Measurements from ENCODE around the gene PPP1R15B. TPM values are rescaled to one million over a fixed set of nuclear protein-coding genes. Genes with fewer than 3 reads are reported as not detected.
"Not testable (repeated sequence)": the region's sequence is repeated elsewhere in the genome, so short reads cannot be mapped to it uniquely, and the experiment has no call there.

Gene PPP1R15B
- polyA plus RNA-seq, 1 donor (not counting 4 experiments of a cell fraction or from before 2014, with no cell fraction given), result 19.1 TPM

DNA sequence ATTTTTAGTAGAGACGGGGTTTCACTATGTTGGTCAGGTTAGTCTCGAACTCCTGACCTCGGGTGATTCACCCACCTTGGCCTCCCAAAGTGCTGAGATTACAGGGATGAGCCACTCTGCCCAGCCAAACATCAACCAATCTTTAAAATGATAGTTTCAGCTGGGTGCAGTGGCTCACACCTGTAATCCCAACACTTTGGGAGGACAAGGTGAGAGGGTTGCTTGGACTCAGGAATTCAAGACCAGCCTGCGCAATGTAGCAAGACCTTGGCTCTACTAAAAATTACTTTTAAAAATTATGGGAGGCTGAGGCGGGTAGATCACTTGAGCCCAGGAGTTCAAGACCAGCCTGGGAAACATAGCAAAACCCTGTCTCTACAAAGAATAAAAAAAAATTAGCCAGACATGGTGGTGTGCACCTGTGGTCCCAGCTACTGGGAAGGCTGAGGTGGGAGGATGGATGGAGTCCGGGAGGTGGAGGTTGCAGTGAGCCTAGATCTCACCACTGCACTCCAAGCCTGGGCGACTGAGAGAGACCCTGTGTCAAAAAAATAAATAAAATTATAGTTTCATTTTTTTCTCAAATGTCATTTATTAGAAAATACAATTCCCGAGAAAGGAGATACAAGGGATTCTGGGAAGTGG, 10.6 kb upstream of the PPP1R15B start:
- H3K9me1 ChIP-seq (ENCODE audit: control insufficient read depth, extremely low read depth, insufficient read depth, low read length); H3K9me3 ChIP-seq (ENCODE audit: control insufficient read depth, low read depth, low read length); H3K9ac ChIP-seq (ENCODE audit: control insufficient read depth, extremely low read depth, insufficient read depth, low read length); FAIRE-seq; H3K4me3 ChIP-seq (ENCODE audit: control insufficient read depth in 2 of 3, extremely low read depth in 1 of 3, insufficient read depth in 2 of 3, low read depth in 1 of 3, low read length in 3 of 3); H3K36me3 ChIP-seq (ENCODE audit: control insufficient read depth in 2 of 2, extremely low read depth in 1 of 2, insufficient read depth in 2 of 2, low read length in 2 of 2); H2AFZ ChIP-seq (ENCODE audit: control insufficient read depth, low read length); H3K79me2 ChIP-seq (ENCODE audit: control insufficient read depth, insufficient read depth, low read length); DNase-seq (ENCODE audit: low read depth, low spot score); H4K20me1 ChIP-seq (ENCODE audit: control insufficient read depth, extremely low read depth, insufficient read depth, low read length); dilution Hi-C loops (cut with MboI; ENCODE audit: extremely low pct_ligation_motif_present, low sequenced_read_pairs); H3K4me2 ChIP-seq (ENCODE audit: control insufficient read depth, extremely low read depth, insufficient read depth, low read depth, low read length); H3K27me3 ChIP-seq (ENCODE audit: control insufficient read depth, extremely low read depth, insufficient read depth, low read length): not testable (repeated sequence)
- Histone ChIP-seq H3K4me1 (ENCODE audit: control insufficient read depth, extremely low read depth, insufficient read depth, low read length) (peaks cover 41% of the 10 kb centered on the region), H3K27ac (ENCODE audit: control insufficient read depth, insufficient read depth, low read length) (peak overlapping the region; percentile 47)

- no peak for TF ChIP-seq EZH2 (IDR thresholded peaks at IDR 0.05; ENCODE audit: low read length)
- no peak for TF ChIP-seq CTCF (optimal IDR thresholded peaks at IDR 0.05 in 1 of 3, IDR thresholded peaks at IDR 0.05 in 1 of 3, conservative IDR thresholded peaks at IDR 0.05 in 1 of 3; ENCODE audit: extremely low read depth in 1 of 3, insufficient read depth in 2 of 3, low read length in 3 of 3)
- H3K4me2 ChIP-seq (ENCODE audit: control insufficient read depth, extremely low read depth, insufficient read depth, low read depth, low read length), result no peak overlapping the region
- H3K4me1 ChIP-seq (ENCODE audit: control insufficient read depth, extremely low read depth, insufficient read depth, low read length), result peaks cover 40% of the 10 kb centered on the region
- FAIRE-seq (no peak), DNase-seq (ENCODE audit: low read depth, low spot score) (no peak)
- no peak overlapping the region for H3K27ac ChIP-seq (ENCODE audit: control insufficient read depth, insufficient read depth, low read length)
- peaks cover 0 to 1% of the 10 kb centered on the region in 2 experiments for H3K36me3 ChIP-seq (ENCODE audit: control insufficient read depth in 2 of 2, extremely low read depth in 1 of 2, insufficient read depth in 2 of 2, low read length in 2 of 2)
- H4K20me1 ChIP-seq (ENCODE audit: control insufficient read depth, extremely low read depth, insufficient read depth, low read length), result no peaks in the 10 kb centered on the region
- no peaks in the 10 kb centered on the region for H3K9me3 ChIP-seq (ENCODE audit: control insufficient read depth, low read depth, low read length)
- no peaks in the 10 kb centered on the region for H3K27me3 ChIP-seq (ENCODE audit: control insufficient read depth, extremely low read depth, insufficient read depth, low read length)
- no peak overlapping the region for H2AFZ ChIP-seq (ENCODE audit: control insufficient read depth, low read length)
- dilution Hi-C loops (cut with MboI; ENCODE audit: extremely low pct_ligation_motif_present, low sequenced_read_pairs), result no loop called here
- H3K9ac ChIP-seq (ENCODE audit: control insufficient read depth, extremely low read depth, insufficient read depth, low read length), result no peak overlapping the region
- H3K9me1 ChIP-seq (ENCODE audit: control insufficient read depth, extremely low read depth, insufficient read depth, low read length), result no peaks in the 10 kb centered on the region
- no peak overlapping the region for H3K4me3 ChIP-seq (ENCODE audit: control insufficient read depth in 2 of 3, extremely low read depth in 1 of 3, insufficient read depth in 2 of 3, low read depth in 1 of 3, low read length in 3 of 3)
- H3K79me2 ChIP-seq (ENCODE audit: control insufficient read depth, insufficient read depth, low read length), result no peaks in the 10 kb centered on the region
Measured at GRCh38 chr1:204421441-204421840, 9.8 kb upstream of the PPP1R15B start.
